ENCODE data around the gene SLC25A26. TPM values are rescaled to one million over a fixed set of nuclear protein-coding genes. Genes with fewer than 3 reads are reported as not detected.

Gene SLC25A26
- total RNA-seq, 1 experiment from 2014 or later = 13.2 TPM

DNA sequence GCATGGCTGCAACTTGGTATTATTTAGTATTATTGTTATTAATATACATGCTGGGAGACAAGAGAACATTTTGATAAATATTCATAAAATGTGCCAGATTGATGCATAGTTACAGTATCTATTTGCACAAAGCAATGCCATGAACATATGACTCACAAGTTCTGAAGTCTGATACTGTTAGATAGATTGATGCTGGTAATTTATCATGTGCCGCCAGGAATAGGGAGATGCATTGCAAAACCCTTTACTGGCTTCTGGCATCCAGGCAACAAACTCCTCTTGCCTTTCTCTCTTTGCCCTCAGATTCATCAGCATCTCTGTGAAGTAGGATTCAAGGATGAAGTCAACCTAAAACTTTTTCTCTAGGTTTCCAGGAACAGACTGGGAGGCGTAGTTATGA, 41.0 kb upstream of the SLC25A26 start:
- in situ Hi-C loops (cut with HindIII; ENCODE audit: low pct_unique_long_range_greater_than_20kb, low sequenced_read_pairs) = no loop called here

DNA sequence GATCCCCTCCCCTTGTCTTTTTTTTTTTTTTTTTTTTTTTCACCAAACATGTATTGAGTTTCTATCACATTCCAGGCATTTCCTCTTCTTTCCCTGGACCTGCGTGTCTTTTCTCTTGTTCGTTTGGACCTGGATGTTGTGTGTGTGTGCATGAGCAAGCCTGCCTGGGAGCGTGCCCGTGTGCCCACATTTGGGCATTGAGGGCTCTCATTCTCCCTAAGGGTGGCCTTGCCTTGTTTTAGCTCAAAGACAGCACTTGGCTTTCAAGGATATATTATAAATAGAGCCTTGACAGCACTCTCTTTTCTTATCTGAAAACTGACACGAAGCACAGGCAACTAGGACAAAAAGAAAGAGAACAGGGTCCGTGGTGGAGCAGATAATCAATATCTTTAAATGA, 39.0 kb upstream of the SLC25A26 start:
- ChIA-PET POLR2A (interaction anchor here (0.7 kb wide), 1 partner anchor 9 kb away, joined by 13 read pairs; no protein-coding TSS in a partner anchor), CTCF (no interaction called here)
- Histone ChIP-seq H3K27me3 (ENCODE audit: control insufficient read depth, insufficient read depth, low read length) (no peaks in the 10 kb centered on the region), H3K36me3 (ENCODE audit: control insufficient read depth, insufficient read depth, low read length) (no peaks in the 10 kb centered on the region), H3K4me3 (ENCODE audit: low read depth in 2 of 2, low read length in 2 of 2) (no peak overlapping the region), H3K9me3 (ENCODE audit: control insufficient read depth, insufficient read depth, low read depth, low read length) (no peaks in the 10 kb centered on the region), H3K4me1 (ENCODE audit: control insufficient read depth, insufficient read depth, low read length) (no peaks in the 10 kb centered on the region), H3K27ac (ENCODE audit: low read length) (no peak overlapping the region)
- no peak for DNase-seq (ENCODE audit: low read depth, low spot score)
- TF ChIP-seq, protein P1, sequence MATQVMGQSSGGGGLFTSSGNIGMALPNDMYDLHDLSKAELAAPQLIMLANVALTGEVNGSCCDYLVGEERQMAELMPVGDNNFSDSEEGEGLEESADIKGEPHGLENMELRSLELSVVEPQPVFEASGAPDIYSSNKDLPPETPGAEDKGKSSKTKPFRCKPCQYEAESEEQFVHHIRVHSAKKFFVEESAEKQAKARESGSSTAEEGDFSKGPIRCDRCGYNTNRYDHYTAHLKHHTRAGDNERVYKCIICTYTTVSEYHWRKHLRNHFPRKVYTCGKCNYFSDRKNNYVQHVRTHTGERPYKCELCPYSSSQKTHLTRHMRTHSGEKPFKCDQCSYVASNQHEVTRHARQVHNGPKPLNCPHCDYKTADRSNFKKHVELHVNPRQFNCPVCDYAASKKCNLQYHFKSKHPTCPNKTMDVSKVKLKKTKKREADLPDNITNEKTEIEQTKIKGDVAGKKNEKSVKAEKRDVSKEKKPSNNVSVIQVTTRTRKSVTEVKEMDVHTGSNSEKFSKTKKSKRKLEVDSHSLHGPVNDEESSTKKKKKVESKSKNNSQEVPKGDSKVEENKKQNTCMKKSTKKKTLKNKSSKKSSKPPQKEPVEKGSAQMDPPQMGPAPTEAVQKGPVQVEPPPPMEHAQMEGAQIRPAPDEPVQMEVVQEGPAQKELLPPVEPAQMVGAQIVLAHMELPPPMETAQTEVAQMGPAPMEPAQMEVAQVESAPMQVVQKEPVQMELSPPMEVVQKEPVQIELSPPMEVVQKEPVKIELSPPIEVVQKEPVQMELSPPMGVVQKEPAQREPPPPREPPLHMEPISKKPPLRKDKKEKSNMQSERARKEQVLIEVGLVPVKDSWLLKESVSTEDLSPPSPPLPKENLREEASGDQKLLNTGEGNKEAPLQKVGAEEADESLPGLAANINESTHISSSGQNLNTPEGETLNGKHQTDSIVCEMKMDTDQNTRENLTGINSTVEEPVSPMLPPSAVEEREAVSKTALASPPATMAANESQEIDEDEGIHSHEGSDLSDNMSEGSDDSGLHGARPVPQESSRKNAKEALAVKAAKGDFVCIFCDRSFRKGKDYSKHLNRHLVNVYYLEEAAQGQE (IDR thresholded peaks at IDR 0.05; ENCODE audit: insufficient read depth in 1 of 2, low read depth in 2 of 2, low read length in 1 of 2) = no peak
- TF ChIP-seq, protein P2, sequence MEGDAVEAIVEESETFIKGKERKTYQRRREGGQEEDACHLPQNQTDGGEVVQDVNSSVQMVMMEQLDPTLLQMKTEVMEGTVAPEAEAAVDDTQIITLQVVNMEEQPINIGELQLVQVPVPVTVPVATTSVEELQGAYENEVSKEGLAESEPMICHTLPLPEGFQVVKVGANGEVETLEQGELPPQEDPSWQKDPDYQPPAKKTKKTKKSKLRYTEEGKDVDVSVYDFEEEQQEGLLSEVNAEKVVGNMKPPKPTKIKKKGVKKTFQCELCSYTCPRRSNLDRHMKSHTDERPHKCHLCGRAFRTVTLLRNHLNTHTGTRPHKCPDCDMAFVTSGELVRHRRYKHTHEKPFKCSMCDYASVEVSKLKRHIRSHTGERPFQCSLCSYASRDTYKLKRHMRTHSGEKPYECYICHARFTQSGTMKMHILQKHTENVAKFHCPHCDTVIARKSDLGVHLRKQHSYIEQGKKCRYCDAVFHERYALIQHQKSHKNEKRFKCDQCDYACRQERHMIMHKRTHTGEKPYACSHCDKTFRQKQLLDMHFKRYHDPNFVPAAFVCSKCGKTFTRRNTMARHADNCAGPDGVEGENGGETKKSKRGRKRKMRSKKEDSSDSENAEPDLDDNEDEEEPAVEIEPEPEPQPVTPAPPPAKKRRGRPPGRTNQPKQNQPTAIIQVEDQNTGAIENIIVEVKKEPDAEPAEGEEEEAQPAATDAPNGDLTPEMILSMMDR (IDR thresholded peaks at IDR 0.05) = no peak
- TF ChIP-seq SIN3A (IDR thresholded peaks at IDR 0.05; ENCODE audit: borderline replicate concordance, insufficient read depth, low read depth, low read length) = no peak
- TF ChIP-seq POLR2AphosphoS5 (IDR thresholded peaks at IDR 0.05; ENCODE audit: low read depth, low read length) = no peak
- TF ChIP-seq TCF7L2 (IDR thresholded peaks at IDR 0.05; ENCODE audit: low read depth, low read length) = no peak
- no peak for ATAC-seq
- intact Hi-C loops (cut with micrococcal nuclease; ENCODE audit: unreplicated experiment) (no loop called here), in situ Hi-C loops (cut with HindIII; ENCODE audit: low pct_unique_long_range_greater_than_20kb, low sequenced_read_pairs) (no loop called here)
- no TSS peak for BruUV-seq (replicated peaks)

More for the DNA sequence above, 41.0 kb upstream of the SLC25A26 start:
- BruUV-seq (replicated peaks) = no TSS peak
- no peaks in the 10 kb centered on the region for H3K27me3 ChIP-seq (ENCODE audit: control insufficient read depth, insufficient read depth, low read length)
- POLR2A ChIA-PET = no interaction called here
- TF ChIP-seq TCF7L2 (IDR thresholded peaks at IDR 0.05; ENCODE audit: low read depth, low read length) (no peak), POLR2AphosphoS5 (IDR thresholded peaks at IDR 0.05; ENCODE audit: low read depth, low read length) (no peak), SIN3A (IDR thresholded peaks at IDR 0.05; ENCODE audit: borderline replicate concordance, insufficient read depth, low read depth, low read length) (no peak)
- TF ChIP-seq, protein P1 (IDR thresholded peaks at IDR 0.05; ENCODE audit: insufficient read depth in 1 of 2, low read depth in 2 of 2, low read length in 1 of 2) = no peak
- intact Hi-C loops (cut with micrococcal nuclease; ENCODE audit: unreplicated experiment) = no loop called here
- H3K27ac ChIP-seq (ENCODE audit: low read length) = no peak overlapping the region
- CTCF ChIA-PET = no interaction called here
- H3K4me1 ChIP-seq (ENCODE audit: control insufficient read depth, insufficient read depth, low read length) = no peaks in the 10 kb centered on the region
- H3K4me3 ChIP-seq (ENCODE audit: low read depth in 2 of 2, low read length in 2 of 2) = no peak overlapping the region
- H3K36me3 ChIP-seq (ENCODE audit: control insufficient read depth, insufficient read depth, low read length) = no peaks in the 10 kb centered on the region
- DNase-seq (ENCODE audit: low read depth, low spot score) (no peak), ATAC-seq (no peak)
- no peaks in the 10 kb centered on the region for H3K9me3 ChIP-seq (ENCODE audit: control insufficient read depth, insufficient read depth, low read depth, low read length)
